H1 (cell line): ENCODE results near the gene PROSER3. TPM values are rescaled to one million over a fixed set of nuclear protein-coding genes. Genes with fewer than 3 reads are reported as not detected.

Experiments
- ASH2L ChIP-seq: fragments of 200-600, 300-600 bp; sonication (generic); IDR thresholded peaks from one replicate; pipeline ENCODE4 v1.7.1; 2017; ENCODE audit warnings: low read length
- CBX8 ChIP-seq: fragments of 300-800, 300-1000 bp; sonication (generic); IDR thresholded peaks from 2 replicates; pipeline ENCODE4 v1.7.1; 2016; ENCODE audit warnings: low read depth, low read length, borderline replicate concordance
- CHD1 ChIP-seq: IDR thresholded peaks from 2 replicates; pipeline ENCODE4 v1.6.1; 2012; ENCODE audit warnings: low read depth, low read length, improper control_type of control experiment
- CHD7 ChIP-seq: fragments of 300-600 bp; sonication (generic); IDR thresholded peaks from 2 replicates; pipeline ENCODE4 v1.7.1; 2012; ENCODE audit warnings: low read length, moderate library complexity, mild to moderate bottlenecking, inconsistent platforms; ENCODE audit not compliant: insufficient replicate concordance
- EGR1 ChIP-seq: IDR thresholded peaks from 2 replicates; pipeline ENCODE4 v1.6.1; 2011; ENCODE audit warnings: low read depth, low read length, borderline replicate concordance
- EZH2 ChIP-seq: fragments of 200-600 bp; sonication (generic); IDR thresholded peaks from 2 replicates; pipeline ENCODE4 v1.7.1; 2012; ENCODE audit warnings: low read depth, mild to moderate bottlenecking, moderate library complexity, low read length, inconsistent platforms; ENCODE audit not compliant: severe bottlenecking
- KDM5A ChIP-seq: fragments of 200-600 bp; IDR thresholded peaks from 2 replicates; pipeline ENCODE4 v1.7.1; 2012; ENCODE audit warnings: mild to moderate bottlenecking, low read length, inconsistent platforms, mixed read lengths
- MAX ChIP-seq: IDR thresholded peaks from 2 replicates; pipeline ENCODE4 v1.6.1; 2012; ENCODE audit warnings: inconsistent platforms
- RXRA ChIP-seq: IDR thresholded peaks from 2 replicates; pipeline ENCODE4 v1.6.1; 2011; ENCODE audit warnings: low read depth, mild to moderate bottlenecking, low read length, moderate library complexity; ENCODE audit not compliant: insufficient read depth
- SAP30 ChIP-seq: fragments of 300-600 bp; sonication (generic); IDR thresholded peaks from 2 replicates; pipeline ENCODE4 v1.7.1; 2012; ENCODE audit warnings: low read length, moderate library complexity, mild to moderate bottlenecking, inconsistent platforms; ENCODE audit not compliant: insufficient read depth, insufficient replicate concordance
- SIX5 ChIP-seq: IDR thresholded peaks from 2 replicates; pipeline ENCODE4 v1.6.1; 2011; ENCODE audit warnings: mild to moderate bottlenecking, low read depth, low read length
- TEAD4 ChIP-seq: IDR thresholded peaks from 2 replicates; pipeline ENCODE4 v1.6.1; 2012; ENCODE audit warnings: low read depth, low read length, inconsistent platforms, mixed read lengths
- polyA plus RNA-seq, 7 experiments: library from polyadenylated mRNA; depleted of rRNA in 3 of 7; stranded (reverse) in 5 of 7; unstranded in 2 of 7; fragments of >200 nt in 5 of 7; fragments of 200-250 nt in 2 of 7; gene quantifications; 1 replicate in 5 of 7; 2 replicates in 1 of 7; 4 replicates in 1 of 7; pipeline versions ENCODE4 v1.2.1 to v1.2.3, GENCODE V29; 2011 to 2013; ENCODE audit warnings: missing spikeins in 2 of 7, mixed read lengths in 2 of 7
- total RNA-seq: library from RNA; stranded (reverse); fragmentation: NEBNext Ultra II Directional; extraction: Animal tissue kit (Norgen Biotek cat#: 25700); gene quantifications from 2 replicates; pipeline ENCODE4 v1.2.1, GENCODE V29; 2021

PROSER3 gene
- total and polyA plus RNA-seq, 2 of the 8 experiments (the other 6 are each of a cell fraction or from before 2014, with no cell fraction given), result 17.8 to 28.9 TPM

GRCh38 chr19:35801828-35802227, 43.9 kb downstream of the PROSER3 start (continued):
- TF ChIP-seq CHD7 (no peak), EGR1 (no peak), ASH2L (no peak), SAP30 (no peak), MAX (no peak), TEAD4 (no peak), CHD1 (no peak), EZH2 (no peak), RXRA (no peak), KDM5A (no peak), CBX8 (no peak), SIX5 (no peak)
